Vagina (tissue), 2 donors: Measurements from ENCODE around the gene ARHGAP31.

ENCODE experiments used
- POLR2A ChIP-seq, 2 donors: fragments of 450-650 bp; IDR thresholded peaks; one replicate each; pipeline ENCODE4 v1.6.1; 2017; ENCODE audit warnings: antibody characterized with exemption in 2 of 2, mild to moderate bottlenecking in 2 of 2, moderate library complexity in 2 of 2
- TF ChIP-seq, protein P1 (sequence below), 3 experiments: fragments of 450-650 bp in 2 of 3; fragments of 200-600 bp in 1 of 3; sonication (generic) in 1 of 3; IDR thresholded peaks; one replicate each; pipeline ENCODE4 v1.5.1; 2017 to 2019; ENCODE audit warnings: antibody characterized with exemption in 3 of 3, mild to moderate bottlenecking in 2 of 3, moderate library complexity in 2 of 3

DNA sequence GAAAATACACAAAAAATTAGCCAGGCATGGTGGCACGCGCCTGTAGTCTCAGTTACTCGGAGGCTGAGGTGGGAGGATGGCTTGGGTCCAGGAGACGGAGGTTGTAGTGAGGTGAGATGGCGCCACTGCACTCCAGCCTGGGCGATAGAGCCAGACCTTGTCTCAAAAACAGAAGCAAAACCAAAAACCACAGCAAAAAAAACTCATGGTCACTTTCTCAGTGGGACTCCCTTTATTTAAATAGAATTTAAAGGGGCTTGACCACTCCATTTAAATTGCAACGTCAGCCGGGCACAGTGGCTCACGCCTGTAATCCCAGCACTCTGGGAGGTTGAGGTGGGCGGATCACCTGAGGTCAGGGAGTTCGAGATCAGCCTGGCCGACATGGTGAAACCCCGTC lies 32.8 kb downstream of the ARHGAP31 start:
- TF ChIP-seq, protein P1, sequence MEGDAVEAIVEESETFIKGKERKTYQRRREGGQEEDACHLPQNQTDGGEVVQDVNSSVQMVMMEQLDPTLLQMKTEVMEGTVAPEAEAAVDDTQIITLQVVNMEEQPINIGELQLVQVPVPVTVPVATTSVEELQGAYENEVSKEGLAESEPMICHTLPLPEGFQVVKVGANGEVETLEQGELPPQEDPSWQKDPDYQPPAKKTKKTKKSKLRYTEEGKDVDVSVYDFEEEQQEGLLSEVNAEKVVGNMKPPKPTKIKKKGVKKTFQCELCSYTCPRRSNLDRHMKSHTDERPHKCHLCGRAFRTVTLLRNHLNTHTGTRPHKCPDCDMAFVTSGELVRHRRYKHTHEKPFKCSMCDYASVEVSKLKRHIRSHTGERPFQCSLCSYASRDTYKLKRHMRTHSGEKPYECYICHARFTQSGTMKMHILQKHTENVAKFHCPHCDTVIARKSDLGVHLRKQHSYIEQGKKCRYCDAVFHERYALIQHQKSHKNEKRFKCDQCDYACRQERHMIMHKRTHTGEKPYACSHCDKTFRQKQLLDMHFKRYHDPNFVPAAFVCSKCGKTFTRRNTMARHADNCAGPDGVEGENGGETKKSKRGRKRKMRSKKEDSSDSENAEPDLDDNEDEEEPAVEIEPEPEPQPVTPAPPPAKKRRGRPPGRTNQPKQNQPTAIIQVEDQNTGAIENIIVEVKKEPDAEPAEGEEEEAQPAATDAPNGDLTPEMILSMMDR (IDR thresholded peaks at IDR 0.05) = no peak
- no peak for TF ChIP-seq POLR2A (IDR thresholded peaks at IDR 0.05)
